Activated T-helper 17 cell treated with anti-CD3 and anti-CD28 coated beads, Interleukin-2, amount 50 U/mL, for 72 hours (primary cell): ENCODE results near the gene MTHFR. TPM values are rescaled to one million over a fixed set of nuclear protein-coding genes. Genes with fewer than 3 reads are reported as not detected.

Experiments
- ATAC-seq: fragments of 150-1000 bp; cut with Tn5 transposase; replicated peaks from 2 replicates; pipeline ENCODE4 v1.10.0; 2021; ENCODE audit warnings: mild to moderate bottlenecking, moderate library complexity
- H3K27ac Mint-ChIP-seq: one replicate; pipeline ENCODE4 v1.8.0; 2022; ENCODE audit warnings: mixed read lengths
- H3K27me3 Mint-ChIP-seq: one replicate; pipeline ENCODE4 v1.8.0; 2022; ENCODE audit warnings: mixed read lengths
- H3K36me3 Mint-ChIP-seq: one replicate; pipeline ENCODE4 v1.8.0; 2022; ENCODE audit warnings: low read depth, mild to moderate bottlenecking, mixed read lengths
- H3K4me1 Mint-ChIP-seq: one replicate; pipeline ENCODE4 v1.8.0; 2022; ENCODE audit warnings: mixed read lengths
- H3K4me3 Mint-ChIP-seq: one replicate; pipeline ENCODE4 v1.8.0; 2022; ENCODE audit warnings: mild to moderate bottlenecking, mixed read lengths
- H3K9me3 Mint-ChIP-seq: one replicate; pipeline ENCODE4 v1.8.0; 2022; ENCODE audit warnings: mixed read lengths
- total RNA-seq, 2 donors: library from RNA; stranded (reverse); gene quantifications; one replicate each; pipeline ENCODE4 v1.2.3, GENCODE V29; 2022

Gene MTHFR
- total RNA-seq, 2 donors from 2014 or later, result 13.3 to 16.2 TPM

- no peaks in the 10 kb centered on the region for H3K9me3 Mint-ChIP-seq
- peaks cover 57% of the 10 kb centered on the region for H3K36me3 Mint-ChIP-seq
- H3K4me1 Mint-ChIP-seq, result no peaks in the 10 kb centered on the region
- H3K27ac Mint-ChIP-seq, result no peak overlapping the region
- no peaks in the 10 kb centered on the region for H3K27me3 Mint-ChIP-seq
- no peak overlapping the region for H3K4me3 Mint-ChIP-seq
- ATAC-seq, result no peak
These were observed 9.5 kb downstream of the MTHFR start for GRCh38 chr1:11796036-11796828.

GRCh38 chr1:11795238-11795890 lies 10.4 kb downstream of the MTHFR start:
- no peak overlapping the region for H3K27ac Mint-ChIP-seq
- no peaks in the 10 kb centered on the region for H3K4me1 Mint-ChIP-seq
- H3K9me3 Mint-ChIP-seq, result no peaks in the 10 kb centered on the region
- no peak for ATAC-seq
- no peaks in the 10 kb centered on the region for H3K27me3 Mint-ChIP-seq
- peaks cover 49% of the 10 kb centered on the region for H3K36me3 Mint-ChIP-seq
- no peak overlapping the region for H3K4me3 Mint-ChIP-seq

GRCh38 chr1:11794446-11795237 lies 11.1 kb downstream of the MTHFR start:
- Mint-ChIP-seq H3K27me3 (no peaks in the 10 kb centered on the region), H3K36me3 (peaks cover 41% of the 10 kb centered on the region), H3K9me3 (no peaks in the 10 kb centered on the region), H3K27ac (no peak overlapping the region), H3K4me1 (no peaks in the 10 kb centered on the region), H3K4me3 (no peak overlapping the region)
- no peak for ATAC-seq

DNA sequence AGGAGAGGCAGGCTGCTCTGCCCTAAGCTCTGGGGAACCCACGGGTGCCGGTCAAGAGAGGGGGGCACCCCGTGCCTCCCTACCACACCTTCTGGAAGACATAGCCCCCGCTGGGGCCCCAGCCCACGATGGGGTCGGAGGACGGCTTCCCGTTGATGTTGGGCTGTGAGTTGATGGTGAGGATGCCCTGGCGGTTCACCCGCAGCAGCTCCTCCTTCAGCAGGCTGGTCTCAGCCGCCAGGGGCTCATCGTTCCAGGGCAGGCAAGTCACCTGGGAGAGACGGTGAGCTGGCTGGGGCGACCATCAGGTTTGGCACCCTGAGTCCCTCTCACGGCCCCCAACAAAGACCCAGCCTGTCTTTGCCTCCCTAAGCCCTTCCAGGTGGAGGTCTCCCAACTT lies 11.9 kb downstream of the MTHFR start:
- no peak overlapping the region for H3K4me3 Mint-ChIP-seq
- ATAC-seq, result no peak
- H3K27ac Mint-ChIP-seq, result no peak overlapping the region
- no peaks in the 10 kb centered on the region for H3K27me3 Mint-ChIP-seq
- no peaks in the 10 kb centered on the region for H3K9me3 Mint-ChIP-seq
- no peaks in the 10 kb centered on the region for H3K4me1 Mint-ChIP-seq
- H3K36me3 Mint-ChIP-seq, result peaks cover 34% of the 10 kb centered on the region

GRCh38 chr1:11792106-11792505 lies 13.7 kb downstream of the MTHFR start:
- Mint-ChIP-seq H3K27me3 (no peaks in the 10 kb centered on the region), H3K4me3 (no peak overlapping the region), H3K9me3 (no peaks in the 10 kb centered on the region), H3K36me3 (peaks cover 34% of the 10 kb centered on the region), H3K27ac (peak overlapping the region; percentile 81), H3K4me1 (no peaks in the 10 kb centered on the region)
- ATAC-seq, result no peak

GRCh38 chr1:11790880-11791715 lies 14.7 kb downstream of the MTHFR start:
- peak; percentile 12 for ATAC-seq
- peak overlapping the region; percentile 81 for H3K27ac Mint-ChIP-seq
- H3K4me3 Mint-ChIP-seq, result no peak overlapping the region
- H3K36me3 Mint-ChIP-seq, result peaks cover 25% of the 10 kb centered on the region
- no peaks in the 10 kb centered on the region for H3K27me3 Mint-ChIP-seq
- H3K9me3 Mint-ChIP-seq, result no peaks in the 10 kb centered on the region
- no peaks in the 10 kb centered on the region for H3K4me1 Mint-ChIP-seq

DNA sequence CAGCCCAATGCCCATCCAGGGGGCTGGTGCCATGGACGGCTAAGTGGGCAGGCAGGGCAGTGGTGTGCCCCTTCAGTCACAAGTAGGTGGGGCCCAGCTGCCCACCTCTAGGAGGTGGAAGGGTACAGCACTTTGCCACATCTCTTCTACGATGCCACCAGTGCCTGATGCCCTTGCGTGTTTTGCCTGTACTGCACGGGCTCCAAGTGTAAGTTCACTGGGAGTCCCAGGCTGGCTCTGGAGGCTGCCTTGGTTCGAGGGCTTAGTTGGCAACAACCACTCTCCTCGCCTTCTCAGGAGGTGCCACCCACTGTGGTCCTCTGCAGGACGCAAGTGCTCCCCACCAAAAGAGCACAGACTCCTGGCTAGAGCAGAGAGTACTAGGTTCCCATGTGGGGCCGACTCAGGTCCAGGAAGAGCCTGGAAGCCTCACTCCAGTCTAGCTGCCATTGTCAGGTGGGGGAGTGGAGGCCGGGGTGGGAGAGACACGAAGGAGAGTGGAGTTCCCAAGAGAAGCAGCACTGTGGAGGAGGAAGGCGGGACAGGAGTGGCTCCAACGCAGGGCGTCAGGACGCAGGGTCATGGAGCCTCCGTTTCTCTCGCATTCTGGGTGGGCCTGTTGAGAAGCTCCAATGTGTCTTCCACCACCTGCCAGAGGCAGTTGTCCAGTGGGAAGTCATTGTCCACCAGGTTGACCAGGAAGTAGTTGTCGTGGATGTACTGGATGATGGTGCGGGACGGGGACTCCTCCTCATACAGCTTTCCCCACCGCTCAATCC lies 15.5 kb downstream of the MTHFR start:
- Mint-ChIP-seq H3K4me3 (no peak overlapping the region), H3K27me3 (no peaks in the 10 kb centered on the region), H3K27ac (no peak overlapping the region)

DNA sequence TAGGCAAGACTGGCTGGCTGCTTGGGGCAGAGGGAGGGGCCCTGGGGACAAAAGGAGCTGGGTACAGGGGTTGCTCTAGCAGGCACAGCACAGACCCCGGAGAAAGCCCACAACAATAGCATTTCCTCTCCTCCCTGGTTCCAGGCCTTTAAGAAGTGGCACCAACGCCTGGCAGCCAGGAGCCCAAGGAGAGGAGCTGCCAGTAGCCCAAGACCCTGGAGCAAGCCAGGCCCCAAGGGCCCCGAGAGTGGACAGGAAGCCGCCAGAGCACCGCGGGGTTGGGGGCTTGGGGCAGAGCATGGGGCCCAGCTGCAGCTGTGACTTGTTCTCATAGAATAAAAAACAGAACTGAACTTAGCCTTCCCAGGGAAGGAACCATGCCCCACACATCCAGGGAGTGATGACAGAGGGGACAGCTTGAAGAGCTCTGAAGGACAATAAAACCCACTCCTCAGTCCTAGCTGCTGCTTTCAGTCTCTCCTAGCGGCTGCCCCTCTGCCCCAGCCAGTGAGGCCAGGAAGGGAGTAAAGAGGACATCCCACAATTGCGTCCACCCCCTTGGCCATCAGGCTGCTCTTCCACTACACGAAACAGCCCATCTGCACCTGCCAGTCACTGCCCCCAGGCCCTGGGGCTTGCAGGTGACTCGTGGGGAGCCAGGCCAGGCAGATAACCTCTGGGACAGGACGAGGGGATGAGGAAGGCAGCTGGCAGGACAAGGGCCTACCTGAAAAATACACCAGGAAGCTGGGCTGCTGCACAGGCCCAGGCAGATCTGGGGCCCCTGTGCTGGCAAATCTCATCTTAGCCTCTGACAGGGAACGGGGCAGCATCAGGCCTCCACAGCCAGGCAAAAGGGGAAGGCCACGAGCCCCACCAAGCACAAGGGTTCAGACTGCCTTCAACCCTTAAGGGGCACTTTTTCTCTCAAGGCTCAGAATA lies 16.4 kb downstream of the MTHFR start:
- Mint-ChIP-seq H3K9me3 (no peaks in the 10 kb centered on the region), H3K27me3 (no peaks in the 10 kb centered on the region)

More for the DNA sequence above, 15.5 kb downstream of the MTHFR start:
- H3K4me1 Mint-ChIP-seq, result no peaks in the 10 kb centered on the region
- no peaks in the 10 kb centered on the region for H3K9me3 Mint-ChIP-seq
- H3K36me3 Mint-ChIP-seq, result peaks cover 17% of the 10 kb centered on the region
- no peak for ATAC-seq

GRCh38 chr1:11788549-11789053 lies 17.2 kb downstream of the MTHFR start:
- no peaks in the 10 kb centered on the region for H3K9me3 Mint-ChIP-seq
- no peaks in the 10 kb centered on the region for H3K27me3 Mint-ChIP-seq
- no peak overlapping the region for H3K27ac Mint-ChIP-seq
- no peak overlapping the region for H3K4me3 Mint-ChIP-seq
- no peaks in the 10 kb centered on the region for H3K4me1 Mint-ChIP-seq
- peaks cover 7% of the 10 kb centered on the region for H3K36me3 Mint-ChIP-seq
- ATAC-seq, result no peak

More for the DNA sequence above, 16.4 kb downstream of the MTHFR start:
- H3K27ac Mint-ChIP-seq, result no peak overlapping the region
- ATAC-seq, result no peak
- peaks cover 11% of the 10 kb centered on the region for H3K36me3 Mint-ChIP-seq
- H3K4me1 Mint-ChIP-seq, result no peaks in the 10 kb centered on the region
- H3K4me3 Mint-ChIP-seq, result no peak overlapping the region

DNA sequence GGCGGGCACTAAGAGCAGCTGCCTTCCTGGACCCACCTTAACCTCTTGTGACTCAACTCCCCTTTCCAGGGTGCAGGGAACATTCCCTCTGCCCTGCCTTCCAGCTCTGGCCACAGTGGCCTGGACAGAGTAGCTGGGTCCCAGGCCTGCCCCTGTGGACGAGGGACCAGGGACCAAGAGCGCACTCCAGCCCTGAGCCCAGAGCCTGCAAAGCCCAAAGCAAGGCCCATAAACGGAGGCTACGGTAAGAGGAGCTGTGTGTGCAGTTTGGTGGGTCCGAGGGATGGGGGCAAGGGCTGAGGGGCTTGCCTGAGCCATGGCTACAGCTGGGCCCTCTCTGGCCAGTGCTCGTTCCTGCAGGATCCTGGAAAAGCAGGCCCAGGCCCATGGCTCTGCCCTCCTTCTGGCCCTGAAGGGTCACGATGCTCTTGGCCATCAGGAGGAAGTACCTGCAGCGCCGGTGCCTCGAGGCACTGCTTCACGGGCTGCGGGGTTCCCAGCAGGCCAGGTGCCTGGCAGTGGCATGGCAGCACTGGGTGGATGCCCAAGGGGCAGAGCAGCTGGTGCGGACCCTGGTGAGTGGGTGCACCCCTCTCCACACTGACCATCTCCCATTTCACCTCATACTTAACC lies 17.8 kb downstream of the MTHFR start:
- ATAC-seq, result no peak
- Mint-ChIP-seq H3K4me3 (no peak overlapping the region), H3K27ac (no peak overlapping the region), H3K4me1 (no peaks in the 10 kb centered on the region), H3K27me3 (no peaks in the 10 kb centered on the region), H3K36me3 (peaks cover 7% of the 10 kb centered on the region), H3K9me3 (no peaks in the 10 kb centered on the region)

DNA sequence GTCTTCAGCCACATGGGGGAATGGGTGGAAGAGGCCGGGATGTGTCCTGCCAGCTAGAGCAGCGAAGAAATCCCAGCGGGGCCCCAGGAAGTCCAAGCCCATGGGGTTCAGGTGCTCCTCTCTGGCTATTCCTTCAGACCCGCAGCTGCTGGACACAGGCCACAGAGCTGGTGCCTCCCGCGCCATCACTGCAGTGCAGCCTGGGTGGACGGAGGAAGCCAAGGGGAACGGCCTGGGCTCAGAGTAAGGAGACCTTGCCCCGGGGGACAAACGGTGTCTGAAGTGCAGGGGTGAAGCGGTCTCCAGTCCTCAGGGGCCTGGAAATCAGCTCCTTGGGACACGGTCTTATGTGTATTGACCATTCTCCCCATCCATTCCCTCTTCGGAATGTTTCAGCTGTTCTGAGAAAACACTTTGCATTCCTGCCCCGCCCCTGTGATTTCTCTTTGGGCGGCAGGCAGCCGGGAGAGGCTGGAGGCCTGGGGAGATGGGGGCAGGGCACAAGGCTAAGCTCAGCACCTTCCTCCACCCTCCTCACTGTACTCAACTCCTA lies 18.4 kb downstream of the MTHFR start:
- Mint-ChIP-seq H3K9me3 (no peaks in the 10 kb centered on the region), H3K27me3 (no peaks in the 10 kb centered on the region), H3K36me3 (peaks cover 7% of the 10 kb centered on the region), H3K4me3 (no peak overlapping the region), H3K4me1 (no peaks in the 10 kb centered on the region), H3K27ac (no peak overlapping the region)
- ATAC-seq, result no peak

DNA sequence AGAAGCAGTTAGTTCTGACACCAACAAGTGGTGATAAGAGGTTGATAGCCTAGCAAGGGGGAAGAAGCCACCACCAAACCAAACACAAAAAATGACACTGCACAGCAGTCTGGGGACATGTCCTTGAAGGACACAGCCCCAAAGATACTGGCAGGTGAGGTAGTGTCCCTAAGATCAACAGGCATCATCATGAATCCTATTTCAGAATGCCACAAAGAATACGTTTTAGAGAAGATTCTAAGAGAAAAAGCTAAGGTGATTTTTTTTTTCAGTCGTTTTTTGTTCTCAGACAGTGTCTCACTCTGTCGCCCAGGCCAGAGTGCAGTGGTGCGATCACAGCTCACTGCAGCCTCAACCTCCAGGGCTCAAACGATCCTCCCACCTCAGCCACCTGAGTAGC lies 19.6 kb downstream of the MTHFR start:
- no peaks in the 10 kb centered on the region for H3K9me3 Mint-ChIP-seq
- no peak for ATAC-seq
- H3K27me3 Mint-ChIP-seq, result no peaks in the 10 kb centered on the region
- no peaks in the 10 kb centered on the region for H3K4me1 Mint-ChIP-seq
- no peaks in the 10 kb centered on the region for H3K36me3 Mint-ChIP-seq
- H3K27ac Mint-ChIP-seq, result no peak overlapping the region
- H3K4me3 Mint-ChIP-seq, result no peak overlapping the region
